GM12878 (cell line): ENCODE data around the gene DNAH2. TPM values are rescaled to one million over a fixed set of nuclear protein-coding genes. Genes with fewer than 3 reads are reported as not detected.

Source experiments
- BCL3 ChIP-seq: IDR thresholded peaks from 2 replicates; pipeline ENCODE4 v1.6.1; 2011; ENCODE audit warnings: borderline replicate concordance, low read depth, mild to moderate bottlenecking, moderate library complexity, low read length; ENCODE audit not compliant: insufficient read depth, poor library complexity, severe bottlenecking
- EP300 ChIP-seq, 2 experiments: fragments of 150-350 bp in 1 of 2; IDR thresholded peaks; 2 replicates each; pipeline ENCODE4 v1.6.1; 2011 to 2012; ENCODE audit warnings: low read depth in 2 of 2, low read length in 2 of 2, borderline replicate concordance in 1 of 2, improper control_type of control experiment in 1 of 2, inconsistent platforms in 1 of 2; ENCODE audit not compliant: control insufficient read depth in 1 of 2
- EZH2 ChIP-seq: IDR thresholded peaks from 2 replicates; pipeline ENCODE4 v1.6.1; 2012; ENCODE audit warnings: low read depth, mild to moderate bottlenecking, control low read depth, inconsistent platforms, low read length, borderline replicate concordance; ENCODE audit not compliant: control insufficient read depth
- FOS ChIP-seq: IDR thresholded peaks from 3 replicates; pipeline ENCODE4 v1.6.1; 2011; ENCODE audit warnings: borderline replicate concordance; ENCODE audit not compliant: insufficient read length; ENCODE audit errors: extremely low read depth
- FOXK2 ChIP-seq: fragments of 450-650 bp; IDR thresholded peaks from 2 replicates; pipeline ENCODE4 v1.6.1; 2017; ENCODE audit warnings: mild to moderate bottlenecking, moderate library complexity
- HDAC2 ChIP-seq: fragments of 200-600 bp; sonication (generic); IDR thresholded peaks from 2 replicates; pipeline ENCODE4 v1.6.1; 2017
- HDAC6 ChIP-seq: fragments of 200-600 bp; sonication (generic); IDR thresholded peaks from one replicate; pipeline ENCODE4 v1.8.0; 2017; ENCODE audit warnings: antibody characterized with exemption; ENCODE audit not compliant: unreplicated experiment
- NR2C1 ChIP-seq: fragments of 450-650 bp; IDR thresholded peaks from 2 replicates; pipeline ENCODE4 v1.6.1; 2017; ENCODE audit warnings: antibody characterized with exemption, mild to moderate bottlenecking, moderate library complexity
- NR2C2 ChIP-seq: IDR thresholded peaks from 2 replicates; pipeline ENCODE4 v1.6.1; 2011; ENCODE audit warnings: borderline replicate concordance, low read depth; ENCODE audit not compliant: control insufficient read depth, insufficient read length
- PRDM15 ChIP-seq: fragments of 450-650 bp; formaldehyde crosslinking; IDR thresholded peaks from 2 replicates; pipeline ENCODE4 v1.4.0; 2020; ENCODE audit warnings: mild to moderate bottlenecking, moderate library complexity
- RELB ChIP-seq: fragments of 450-650 bp; IDR thresholded peaks from 2 replicates; pipeline ENCODE4 v1.6.1; 2017; ENCODE audit warnings: low read depth, mild to moderate bottlenecking, moderate library complexity
- RFX5 ChIP-seq: IDR thresholded peaks from 2 replicates; pipeline ENCODE4 v1.6.1; 2011; ENCODE audit warnings: low read depth, low read length, improper control_type of control experiment
- SMAD1 ChIP-seq: fragments of 450-650 bp; IDR thresholded peaks from 2 replicates; pipeline ENCODE4 v1.6.1; 2018; ENCODE audit warnings: mild to moderate bottlenecking, low read depth; ENCODE audit not compliant: partially characterized antibody
- TCF12 ChIP-seq: IDR thresholded peaks from 2 replicates; pipeline ENCODE4 v1.6.1; 2011; ENCODE audit warnings: low read depth, mild to moderate bottlenecking, low read length
- USF2 ChIP-seq: IDR thresholded peaks from 2 replicates; pipeline ENCODE4 v1.6.1; 2011; ENCODE audit warnings: low read depth, low read length, improper control_type of control experiment, borderline replicate concordance
- polyA plus RNA-seq, 11 experiments: library from polyadenylated mRNA; depleted of rRNA in 4 of 11; unstranded in 6 of 11; stranded (reverse) in 5 of 11; fragments of >200 nt; fragmentation: Nextera tagmentation in 4 of 11; fragmentation: Illumina TruSeq in 1 of 11; extraction: Ambion mirVana in 4 of 11; extraction: Trizol in 1 of 11; gene quantifications; 1 replicate in 1 of 11; 2 replicates in 10 of 11; pipeline versions ENCODE4 v1.2.1 to v1.2.3, GENCODE V29; 2011 to 2016; ENCODE audit warnings: inconsistent platforms in 2 of 11, missing spikeins in 2 of 11, low read depth in 1 of 11
- total RNA-seq, 4 experiments: library from RNA; depleted of rRNA in 3 of 4; stranded (reverse); fragments of >200 nt in 3 of 4; fragmentation: Illumina TruSeq in 1 of 4; extraction: Trizol in 1 of 4; gene quantifications; 2 replicates each; pipeline versions ENCODE4 v1.2.1 to v1.2.3, GENCODE V29; 2013 to 2021
- TF ChIP-seq, protein P1 (sequence below): fragments of 450-650 bp; IDR thresholded peaks from 2 replicates; pipeline ENCODE4 v1.6.1; 2016; ENCODE audit warnings: mild to moderate bottlenecking, moderate library complexity, borderline replicate concordance

Gene DNAH2
- total and polyA plus RNA-seq, 10 of the 15 experiments (the other 5 are each of a cell fraction or from before 2014, with no cell fraction given) = not detected

GRCh38 chr17:7687072-7687907, 30.3 kb upstream of the DNAH2 start, which contains the start of gene TP53 (continued):
- TF ChIP-seq FOXK2 (no peak), TCF12 (peak; percentile 70), NR2C2 (no peak), NR2C1 (peak; percentile 72), HDAC2 (no peak; the same call in 1 of the 2 replicates), FOS (no peak), HDAC6 (peak; percentile 72), RFX5 (no peak), RELB (peak; percentile 81), EZH2 (no peak), EP300 (IDR thresholded peaks at IDR 0.05; ENCODE audit: borderline replicate concordance in 1 of 2, control insufficient read depth in 1 of 2, low read depth in 2 of 2, low read length in 2 of 2) (no peak), BCL3 (peak; percentile 63), PRDM15 (CRISPR knock-in tag) (no peak), USF2 (no peak; the same call in 1 of the 2 replicates), SMAD1 (peak; percentile 43)
- TF ChIP-seq, protein P1, sequence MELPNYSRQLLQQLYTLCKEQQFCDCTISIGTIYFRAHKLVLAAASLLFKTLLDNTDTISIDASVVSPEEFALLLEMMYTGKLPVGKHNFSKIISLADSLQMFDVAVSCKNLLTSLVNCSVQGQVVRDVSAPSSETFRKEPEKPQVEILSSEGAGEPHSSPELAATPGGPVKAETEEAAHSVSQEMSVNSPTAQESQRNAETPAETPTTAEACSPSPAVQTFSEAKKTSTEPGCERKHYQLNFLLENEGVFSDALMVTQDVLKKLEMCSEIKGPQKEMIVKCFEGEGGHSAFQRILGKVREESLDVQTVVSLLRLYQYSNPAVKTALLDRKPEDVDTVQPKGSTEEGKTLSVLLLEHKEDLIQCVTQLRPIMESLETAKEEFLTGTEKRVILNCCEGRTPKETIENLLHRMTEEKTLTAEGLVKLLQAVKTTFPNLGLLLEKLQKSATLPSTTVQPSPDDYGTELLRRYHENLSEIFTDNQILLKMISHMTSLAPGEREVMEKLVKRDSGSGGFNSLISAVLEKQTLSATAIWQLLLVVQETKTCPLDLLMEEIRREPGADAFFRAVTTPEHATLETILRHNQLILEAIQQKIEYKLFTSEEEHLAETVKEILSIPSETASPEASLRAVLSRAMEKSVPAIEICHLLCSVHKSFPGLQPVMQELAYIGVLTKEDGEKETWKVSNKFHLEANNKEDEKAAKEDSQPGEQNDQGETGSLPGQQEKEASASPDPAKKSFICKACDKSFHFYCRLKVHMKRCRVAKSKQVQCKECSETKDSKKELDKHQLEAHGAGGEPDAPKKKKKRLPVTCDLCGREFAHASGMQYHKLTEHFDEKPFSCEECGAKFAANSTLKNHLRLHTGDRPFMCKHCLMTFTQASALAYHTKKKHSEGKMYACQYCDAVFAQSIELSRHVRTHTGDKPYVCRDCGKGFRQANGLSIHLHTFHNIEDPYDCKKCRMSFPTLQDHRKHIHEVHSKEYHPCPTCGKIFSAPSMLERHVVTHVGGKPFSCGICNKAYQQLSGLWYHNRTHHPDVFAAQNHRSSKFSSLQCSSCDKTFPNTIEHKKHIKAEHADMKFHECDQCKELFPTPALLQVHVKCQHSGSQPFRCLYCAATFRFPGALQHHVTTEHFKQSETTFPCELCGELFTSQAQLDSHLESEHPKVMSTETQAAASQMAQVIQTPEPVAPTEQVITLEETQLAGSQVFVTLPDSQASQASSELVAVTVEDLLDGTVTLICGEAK = no peak
